K562 (cell line): ENCODE results near the gene LAMTOR4. TPM values are rescaled to one million over a fixed set of nuclear protein-coding genes. Genes with fewer than 3 reads are reported as not detected.

ENCODE experiments used
- FOXA3 ChIP-seq, 2 experiments: fragments of 450-650 bp in 1 of 2; sonication (generic) in 1 of 2; formaldehyde crosslinking; IDR thresholded peaks in 1 of 2; conservative IDR thresholded peaks in 1 of 2; 2 replicates each; pipeline versions ENCODE4 v1.4.0 to v1.8.0; 2020 to 2022; ENCODE audit warnings: mild to moderate bottlenecking in 2 of 2, missing genetic modification reagents in 1 of 2
- FOXP1 ChIP-seq: sonication (generic); formaldehyde crosslinking; IDR thresholded peaks from 2 replicates; pipeline ENCODE4 v1.8.0; 2022; ENCODE audit warnings: mild to moderate bottlenecking, missing genetic modification reagents
- ILF3 ChIP-seq: fragments of 450-650 bp; IDR thresholded peaks from 2 replicates; pipeline ENCODE4 v1.6.1; 2018; ENCODE audit warnings: antibody characterized with exemption, mild to moderate bottlenecking, moderate library complexity, borderline replicate concordance
- KDM4B ChIP-seq, 2 experiments: fragments of 450-650 bp in 1 of 2; sonication (generic) in 1 of 2; IDR thresholded peaks; 2 replicates each; pipeline ENCODE4 v1.6.1; 2016 to 2017; ENCODE audit warnings: borderline replicate concordance in 2 of 2, antibody characterized with exemption in 1 of 2, low read depth in 1 of 2, mild to moderate bottlenecking in 1 of 2
- KLF16 ChIP-seq: IDR thresholded peaks from 2 replicates; pipeline ENCODE4 v1.6.1; 2016; ENCODE audit warnings: antibody characterized with exemption
- MTA1 ChIP-seq: fragments of 450-650 bp; IDR thresholded peaks from 2 replicates; pipeline ENCODE4 v1.6.1; 2017; ENCODE audit warnings: borderline replicate concordance
- NFRKB ChIP-seq: fragments of 450-650 bp; IDR thresholded peaks from 2 replicates; pipeline ENCODE4 v1.6.1; 2016; ENCODE audit warnings: low read depth
- POLR2G ChIP-seq: fragments of 200-400 bp; formaldehyde crosslinking; IDR thresholded peaks from 2 replicates; pipeline ENCODE4 v1.6.1; 2017; ENCODE audit warnings: low read depth, mild to moderate bottlenecking, antibody characterized with exemption, low read length, moderate library complexity
- STAG1 ChIP-seq: sonication (generic); formaldehyde crosslinking; IDR thresholded peaks from 2 replicates; pipeline ENCODE4 v1.5.0; 2020; ENCODE audit warnings: missing genetic modification reagents, borderline replicate concordance
- ZNF431 ChIP-seq: sonication (generic); formaldehyde crosslinking; IDR thresholded peaks from 2 replicates; pipeline ENCODE4 v1.8.0; 2022; ENCODE audit warnings: mild to moderate bottlenecking, missing genetic modification reagents
- ZNF589 ChIP-seq: fragments of 200-800 bp; sonication (Bioruptor generic); IDR thresholded peaks from 2 replicates; pipeline ENCODE4 v1.6.1; 2016; ENCODE audit warnings: low read depth, missing genetic modification characterization, missing compliant biosample characterization
- polyA plus RNA-seq, 8 experiments: library from polyadenylated mRNA; depleted of rRNA in 4 of 8; stranded (reverse) in 5 of 8; unstranded in 3 of 8; fragments of >200 nt; fragmentation: Nextera tagmentation in 2 of 8; fragmentation: Illumina TruSeq in 1 of 8; extraction: Ambion mirVana in 2 of 8; extraction: Trizol in 1 of 8; gene quantifications; 2 replicates each; pipeline versions ENCODE4 v1.2.1 to v1.2.3, GENCODE V29; 2011 to 2014; ENCODE audit warnings: inconsistent platforms in 1 of 8, missing spikeins in 1 of 8
- total RNA-seq, 7 experiments: library from RNA; depleted of rRNA in 6 of 7; stranded (reverse); fragments of >200 nt in 6 of 7; fragmentation: Illumina TruSeq in 2 of 7; extraction: Trizol in 2 of 7; gene quantifications; 2 replicates each; pipeline versions ENCODE4 v1.2.1 to v1.2.3, GENCODE V29; 2011 to 2021; ENCODE audit warnings: low replicate concordance in 1 of 7
- TF ChIP-seq, protein P1 (sequence below): fragments of 200-600 bp; sonication (generic); IDR thresholded peaks from one replicate; pipeline ENCODE4 v1.6.1; 2012; ENCODE audit warnings: mild to moderate bottlenecking, low read depth, low read length, inconsistent platforms

LAMTOR4 gene
- total and polyA plus RNA-seq, 9 of the 15 experiments (the other 6 are each of a cell fraction or from before 2014, with no cell fraction given): 79.6 to 314 (median 195) TPM

DNA sequence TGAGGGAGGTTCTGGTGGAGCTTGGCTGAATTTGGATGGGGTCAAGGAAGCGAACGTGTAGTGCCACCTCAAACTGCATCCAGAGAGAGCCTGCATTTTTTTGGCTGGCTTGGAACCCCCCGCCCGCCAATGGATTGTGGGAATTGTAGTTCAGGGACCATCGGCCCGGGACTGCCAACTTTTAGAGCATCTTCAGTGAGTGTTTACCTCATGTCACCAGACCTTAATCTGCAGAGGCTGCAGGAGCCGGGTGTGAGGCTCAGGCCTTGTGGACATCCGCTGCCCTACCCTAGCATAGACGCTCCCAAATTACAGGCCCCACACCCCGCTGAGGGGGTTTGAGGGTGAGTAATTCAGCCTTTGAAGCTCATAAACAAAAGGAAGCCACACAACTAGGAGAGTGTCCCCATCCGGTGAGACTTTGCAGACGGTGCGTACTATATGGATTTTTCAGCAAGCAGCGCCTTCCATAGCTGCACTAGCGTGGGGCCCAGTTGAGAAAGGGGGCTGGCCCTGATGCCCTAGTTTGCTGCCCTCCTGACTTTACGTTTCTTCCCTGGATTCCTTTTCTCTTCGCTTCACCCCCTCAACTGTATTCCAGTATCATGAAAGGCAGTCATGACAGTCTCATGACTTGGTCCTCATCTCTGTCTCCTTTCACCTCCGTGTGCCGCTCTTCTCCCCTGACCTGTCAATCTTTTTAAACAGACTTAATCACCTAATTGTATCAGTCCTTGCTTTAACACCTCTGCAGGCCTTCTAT is 28.6 kb upstream of the LAMTOR4 start (continued):
- TF ChIP-seq, protein P1, sequence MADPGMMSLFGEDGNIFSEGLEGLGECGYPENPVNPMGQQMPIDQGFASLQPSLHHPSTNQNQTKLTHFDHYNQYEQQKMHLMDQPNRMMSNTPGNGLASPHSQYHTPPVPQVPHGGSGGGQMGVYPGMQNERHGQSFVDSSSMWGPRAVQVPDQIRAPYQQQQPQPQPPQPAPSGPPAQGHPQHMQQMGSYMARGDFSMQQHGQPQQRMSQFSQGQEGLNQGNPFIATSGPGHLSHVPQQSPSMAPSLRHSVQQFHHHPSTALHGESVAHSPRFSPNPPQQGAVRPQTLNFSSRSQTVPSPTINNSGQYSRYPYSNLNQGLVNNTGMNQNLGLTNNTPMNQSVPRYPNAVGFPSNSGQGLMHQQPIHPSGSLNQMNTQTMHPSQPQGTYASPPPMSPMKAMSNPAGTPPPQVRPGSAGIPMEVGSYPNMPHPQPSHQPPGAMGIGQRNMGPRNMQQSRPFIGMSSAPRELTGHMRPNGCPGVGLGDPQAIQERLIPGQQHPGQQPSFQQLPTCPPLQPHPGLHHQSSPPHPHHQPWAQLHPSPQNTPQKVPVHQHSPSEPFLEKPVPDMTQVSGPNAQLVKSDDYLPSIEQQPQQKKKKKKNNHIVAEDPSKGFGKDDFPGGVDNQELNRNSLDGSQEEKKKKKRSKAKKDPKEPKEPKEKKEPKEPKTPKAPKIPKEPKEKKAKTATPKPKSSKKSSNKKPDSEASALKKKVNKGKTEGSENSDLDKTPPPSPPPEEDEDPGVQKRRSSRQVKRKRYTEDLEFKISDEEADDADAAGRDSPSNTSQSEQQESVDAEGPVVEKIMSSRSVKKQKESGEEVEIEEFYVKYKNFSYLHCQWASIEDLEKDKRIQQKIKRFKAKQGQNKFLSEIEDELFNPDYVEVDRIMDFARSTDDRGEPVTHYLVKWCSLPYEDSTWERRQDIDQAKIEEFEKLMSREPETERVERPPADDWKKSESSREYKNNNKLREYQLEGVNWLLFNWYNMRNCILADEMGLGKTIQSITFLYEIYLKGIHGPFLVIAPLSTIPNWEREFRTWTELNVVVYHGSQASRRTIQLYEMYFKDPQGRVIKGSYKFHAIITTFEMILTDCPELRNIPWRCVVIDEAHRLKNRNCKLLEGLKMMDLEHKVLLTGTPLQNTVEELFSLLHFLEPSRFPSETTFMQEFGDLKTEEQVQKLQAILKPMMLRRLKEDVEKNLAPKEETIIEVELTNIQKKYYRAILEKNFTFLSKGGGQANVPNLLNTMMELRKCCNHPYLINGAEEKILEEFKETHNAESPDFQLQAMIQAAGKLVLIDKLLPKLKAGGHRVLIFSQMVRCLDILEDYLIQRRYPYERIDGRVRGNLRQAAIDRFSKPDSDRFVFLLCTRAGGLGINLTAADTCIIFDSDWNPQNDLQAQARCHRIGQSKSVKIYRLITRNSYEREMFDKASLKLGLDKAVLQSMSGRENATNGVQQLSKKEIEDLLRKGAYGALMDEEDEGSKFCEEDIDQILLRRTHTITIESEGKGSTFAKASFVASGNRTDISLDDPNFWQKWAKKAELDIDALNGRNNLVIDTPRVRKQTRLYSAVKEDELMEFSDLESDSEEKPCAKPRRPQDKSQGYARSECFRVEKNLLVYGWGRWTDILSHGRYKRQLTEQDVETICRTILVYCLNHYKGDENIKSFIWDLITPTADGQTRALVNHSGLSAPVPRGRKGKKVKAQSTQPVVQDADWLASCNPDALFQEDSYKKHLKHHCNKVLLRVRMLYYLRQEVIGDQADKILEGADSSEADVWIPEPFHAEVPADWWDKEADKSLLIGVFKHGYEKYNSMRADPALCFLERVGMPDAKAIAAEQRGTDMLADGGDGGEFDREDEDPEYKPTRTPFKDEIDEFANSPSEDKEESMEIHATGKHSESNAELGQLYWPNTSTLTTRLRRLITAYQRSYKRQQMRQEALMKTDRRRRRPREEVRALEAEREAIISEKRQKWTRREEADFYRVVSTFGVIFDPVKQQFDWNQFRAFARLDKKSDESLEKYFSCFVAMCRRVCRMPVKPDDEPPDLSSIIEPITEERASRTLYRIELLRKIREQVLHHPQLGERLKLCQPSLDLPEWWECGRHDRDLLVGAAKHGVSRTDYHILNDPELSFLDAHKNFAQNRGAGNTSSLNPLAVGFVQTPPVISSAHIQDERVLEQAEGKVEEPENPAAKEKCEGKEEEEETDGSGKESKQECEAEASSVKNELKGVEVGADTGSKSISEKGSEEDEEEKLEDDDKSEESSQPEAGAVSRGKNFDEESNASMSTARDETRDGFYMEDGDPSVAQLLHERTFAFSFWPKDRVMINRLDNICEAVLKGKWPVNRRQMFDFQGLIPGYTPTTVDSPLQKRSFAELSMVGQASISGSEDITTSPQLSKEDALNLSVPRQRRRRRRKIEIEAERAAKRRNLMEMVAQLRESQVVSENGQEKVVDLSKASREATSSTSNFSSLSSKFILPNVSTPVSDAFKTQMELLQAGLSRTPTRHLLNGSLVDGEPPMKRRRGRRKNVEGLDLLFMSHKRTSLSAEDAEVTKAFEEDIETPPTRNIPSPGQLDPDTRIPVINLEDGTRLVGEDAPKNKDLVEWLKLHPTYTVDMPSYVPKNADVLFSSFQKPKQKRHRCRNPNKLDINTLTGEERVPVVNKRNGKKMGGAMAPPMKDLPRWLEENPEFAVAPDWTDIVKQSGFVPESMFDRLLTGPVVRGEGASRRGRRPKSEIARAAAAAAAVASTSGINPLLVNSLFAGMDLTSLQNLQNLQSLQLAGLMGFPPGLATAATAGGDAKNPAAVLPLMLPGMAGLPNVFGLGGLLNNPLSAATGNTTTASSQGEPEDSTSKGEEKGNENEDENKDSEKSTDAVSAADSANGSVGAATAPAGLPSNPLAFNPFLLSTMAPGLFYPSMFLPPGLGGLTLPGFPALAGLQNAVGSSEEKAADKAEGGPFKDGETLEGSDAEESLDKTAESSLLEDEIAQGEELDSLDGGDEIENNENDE: no peak
- 0 out of 2 replicates have a peak, but pooled peaks have one; percentile 43 for TF ChIP-seq FOXP1 (CRISPR knock-in tag)
- no peak for TF ChIP-seq MTA1
- no peak for TF ChIP-seq NFRKB
- no peak for TF ChIP-seq KLF16
- TF ChIP-seq ZNF431 (CRISPR knock-in tag): no peak
- TF ChIP-seq POLR2G: peak; percentile 1; the same call in 1 of the 2 replicates
- TF ChIP-seq ILF3: no peak
- TF ChIP-seq ZNF589 (CRISPR knock-in tag): no peak
- TF ChIP-seq STAG1 (CRISPR knock-in tag): no peak
- TF ChIP-seq FOXA3 (CRISPR knock-in tag; conservative IDR thresholded peaks at IDR 0.05 in 1 of 2, IDR thresholded peaks at IDR 0.05 in 1 of 2): no peak
- peak in 1 of 2 experiments; percentile 30; a peak in 1 of 4 replicates for TF ChIP-seq KDM4B (IDR thresholded peaks at IDR 0.05; ENCODE audit: borderline replicate concordance in 2 of 2, low read depth in 1 of 2)
